Panc1 (cell line): ENCODE measurements around the gene CD37.
"Not testable (repeated sequence)": the region's sequence is repeated elsewhere in the genome, so short reads cannot be mapped to it uniquely, and the experiment has no call there.

Source experiments
- POLR2AphosphoS5 ChIP-seq: IDR thresholded peaks from 2 replicates; pipeline ENCODE4 v1.6.1; 2012; ENCODE audit warnings: mild to moderate bottlenecking, low read depth, low read length, moderate library complexity
- TF ChIP-seq, protein P1 (sequence below): fragments of 450-650 bp; IDR thresholded peaks from 2 replicates; pipeline ENCODE4 v1.5.1; 2017; ENCODE audit warnings: mild to moderate bottlenecking

DNA sequence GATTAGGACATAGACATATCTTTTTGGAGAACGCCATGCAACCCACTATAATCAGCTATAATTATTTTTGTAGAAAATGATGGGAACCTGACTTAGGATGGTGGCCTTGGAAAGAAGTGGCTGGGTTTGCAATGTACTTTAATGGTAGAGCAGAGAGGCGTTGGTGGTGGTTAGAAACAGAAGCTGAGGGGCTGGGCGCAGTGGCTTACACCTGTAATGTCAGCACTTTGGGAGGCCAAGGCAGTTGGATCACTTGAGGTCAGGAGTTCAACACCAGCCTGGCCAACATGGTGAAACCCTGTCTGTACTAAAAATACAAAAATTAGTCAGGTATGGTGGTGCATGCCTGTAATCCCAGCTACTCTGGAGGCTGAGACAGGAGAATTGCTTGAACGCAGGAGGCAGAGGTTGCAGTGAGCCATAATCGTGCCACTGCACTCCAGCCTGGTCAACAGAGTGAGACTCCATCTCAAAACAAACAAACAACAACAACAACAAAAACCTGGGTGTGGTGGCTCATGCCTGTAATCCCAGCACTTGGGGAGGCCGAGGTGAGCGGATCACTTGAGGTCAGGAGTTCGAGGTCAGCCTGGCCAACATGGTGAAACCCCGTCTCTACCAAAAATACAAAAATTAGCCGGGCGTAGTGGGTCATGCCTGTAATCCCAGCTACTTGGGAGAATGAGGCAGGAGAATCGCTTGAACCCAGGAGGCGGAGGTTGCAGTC lies 2.4 kb upstream of the CD37 start:
- TF ChIP-seq, protein P1, sequence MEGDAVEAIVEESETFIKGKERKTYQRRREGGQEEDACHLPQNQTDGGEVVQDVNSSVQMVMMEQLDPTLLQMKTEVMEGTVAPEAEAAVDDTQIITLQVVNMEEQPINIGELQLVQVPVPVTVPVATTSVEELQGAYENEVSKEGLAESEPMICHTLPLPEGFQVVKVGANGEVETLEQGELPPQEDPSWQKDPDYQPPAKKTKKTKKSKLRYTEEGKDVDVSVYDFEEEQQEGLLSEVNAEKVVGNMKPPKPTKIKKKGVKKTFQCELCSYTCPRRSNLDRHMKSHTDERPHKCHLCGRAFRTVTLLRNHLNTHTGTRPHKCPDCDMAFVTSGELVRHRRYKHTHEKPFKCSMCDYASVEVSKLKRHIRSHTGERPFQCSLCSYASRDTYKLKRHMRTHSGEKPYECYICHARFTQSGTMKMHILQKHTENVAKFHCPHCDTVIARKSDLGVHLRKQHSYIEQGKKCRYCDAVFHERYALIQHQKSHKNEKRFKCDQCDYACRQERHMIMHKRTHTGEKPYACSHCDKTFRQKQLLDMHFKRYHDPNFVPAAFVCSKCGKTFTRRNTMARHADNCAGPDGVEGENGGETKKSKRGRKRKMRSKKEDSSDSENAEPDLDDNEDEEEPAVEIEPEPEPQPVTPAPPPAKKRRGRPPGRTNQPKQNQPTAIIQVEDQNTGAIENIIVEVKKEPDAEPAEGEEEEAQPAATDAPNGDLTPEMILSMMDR = not testable (repeated sequence)
- not testable (repeated sequence) for TF ChIP-seq POLR2AphosphoS5
